Right renal cortex interstitium (tissue), 3 donors: ENCODE data around the gene DMC1. TPM values are rescaled to one million over a fixed set of nuclear protein-coding genes. Genes with fewer than 3 reads are reported as not detected.
"Not testable (repeated sequence)": the region's sequence is repeated elsewhere in the genome, so short reads cannot be mapped to it uniquely, and the experiment has no call there.

Experiments used
- DNase-seq, 3 donors: peaks; one replicate each; pipeline ENCODE4 v3.0.0-alpha.2; 2013; ENCODE audit warnings: low read depth in 3 of 3, low spot score in 2 of 3
- polyA plus RNA-seq, 3 donors: library from polyadenylated mRNA; unstranded; fragments of 120-200 nt; gene quantifications; one replicate each; pipeline ENCODE4 v1.2.1, GENCODE V29; 2013; ENCODE audit not compliant: insufficient read length in 3 of 3

DMC1 gene
- polyA plus RNA-seq, 3 donors, result 5.0 to 6.7 (median 5.4) TPM

GRCh38 chr22:38471237-38471636 is 98.7 kb downstream of the DMC1 start:
- no peak for DNase-seq

- DNase-seq, result not testable (repeated sequence)
Measured at GRCh38 chr22:38470179-38470578, 99.8 kb downstream of the DMC1 start.

- no peak for DNase-seq
Measured at GRCh38 chr22:38469306-38469781, 100.6 kb downstream of the DMC1 start.

Other genes starting within 250 kb of the DMC1 start
- gene KCNJ4, start 115.0 kb downstream of the DMC1 start, polyA plus RNA-seq, result under 1 TPM; 0.07 to 0.11 (median 0.10) TPM
- 10 to 100 TPM in 2 of 3 donors, 1 to 10 TPM in 1; 9.1 to 12.0 (median 11.1) TPM for gene KDELR3, start 102.1 kb downstream of the DMC1 start, polyA plus RNA-seq
- 100 to 1,000 TPM; 725 to 879 (median 768) TPM for gene DDX17, start 63.9 kb downstream of the DMC1 start, polyA plus RNA-seq
- 1 to 10 TPM; 4.4 to 7.9 (median 5.3) TPM for gene FAM227A, start 86.2 kb upstream of the DMC1 start, polyA plus RNA-seq
- gene CBY1, start 86.5 kb upstream of the DMC1 start, polyA plus RNA-seq, result 10 to 100 TPM; 60.4 to 62.6 (median 61.8) TPM
- 100 to 1,000 TPM in 2 of 3 donors, 10 to 100 TPM in 1; 99.8 to 103 (median 103) TPM for gene TOMM22, start 111.8 kb upstream of the DMC1 start, polyA plus RNA-seq
- gene JOSD1, start 130.8 kb upstream of the DMC1 start, polyA plus RNA-seq, result 10 to 100 TPM; 36.9 to 41.4 (median 39.2) TPM
- 10 to 100 TPM; 42.0 to 44.0 (median 42.0) TPM for gene GTPBP1, start 135.8 kb upstream of the DMC1 start, polyA plus RNA-seq
- 10 to 100 TPM; 47.3 to 50.6 (median 47.6) TPM for gene SUN2, start 185.8 kb upstream of the DMC1 start, polyA plus RNA-seq
- gene DNAL4, start 224.0 kb upstream of the DMC1 start, polyA plus RNA-seq, result 10 to 100 TPM; 32.2 to 38.0 (median 35.5) TPM